ENCODE measurements around the gene UBXN2A.

DNA sequence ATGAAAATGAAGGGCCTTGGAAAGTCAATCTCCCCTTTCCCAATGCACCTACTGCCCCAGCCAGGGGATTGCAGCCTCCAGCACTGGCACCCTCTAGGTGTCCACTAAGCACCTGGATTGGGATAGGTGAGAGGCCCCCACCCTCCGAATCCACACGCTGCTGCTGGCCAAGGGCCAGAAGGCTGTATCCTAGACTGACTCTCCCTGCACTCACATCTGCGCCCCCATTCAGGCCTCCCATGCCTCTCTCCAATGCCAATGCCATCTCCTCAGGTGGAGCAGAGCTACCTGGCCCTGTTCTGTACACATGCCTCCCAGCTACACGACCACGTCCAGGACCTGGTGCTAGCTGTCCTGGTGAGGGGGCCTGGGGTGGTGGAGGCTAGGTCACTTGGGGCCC is 79.5 kb downstream of the UBXN2A start:
- TF ChIP-seq, protein P1, sequence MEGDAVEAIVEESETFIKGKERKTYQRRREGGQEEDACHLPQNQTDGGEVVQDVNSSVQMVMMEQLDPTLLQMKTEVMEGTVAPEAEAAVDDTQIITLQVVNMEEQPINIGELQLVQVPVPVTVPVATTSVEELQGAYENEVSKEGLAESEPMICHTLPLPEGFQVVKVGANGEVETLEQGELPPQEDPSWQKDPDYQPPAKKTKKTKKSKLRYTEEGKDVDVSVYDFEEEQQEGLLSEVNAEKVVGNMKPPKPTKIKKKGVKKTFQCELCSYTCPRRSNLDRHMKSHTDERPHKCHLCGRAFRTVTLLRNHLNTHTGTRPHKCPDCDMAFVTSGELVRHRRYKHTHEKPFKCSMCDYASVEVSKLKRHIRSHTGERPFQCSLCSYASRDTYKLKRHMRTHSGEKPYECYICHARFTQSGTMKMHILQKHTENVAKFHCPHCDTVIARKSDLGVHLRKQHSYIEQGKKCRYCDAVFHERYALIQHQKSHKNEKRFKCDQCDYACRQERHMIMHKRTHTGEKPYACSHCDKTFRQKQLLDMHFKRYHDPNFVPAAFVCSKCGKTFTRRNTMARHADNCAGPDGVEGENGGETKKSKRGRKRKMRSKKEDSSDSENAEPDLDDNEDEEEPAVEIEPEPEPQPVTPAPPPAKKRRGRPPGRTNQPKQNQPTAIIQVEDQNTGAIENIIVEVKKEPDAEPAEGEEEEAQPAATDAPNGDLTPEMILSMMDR (conservative IDR thresholded peaks at IDR 0.05; ENCODE audit: low read length): no peak
- no peak for TF ChIP-seq EZH2phosphoT487 (IDR thresholded peaks at IDR 0.05; ENCODE audit: borderline replicate concordance)
